ENCODE measurements around the gene KCTD1. TPM values are rescaled to one million over a fixed set of nuclear protein-coding genes. Genes with fewer than 3 reads are reported as not detected.

The KCTD1 gene
- total RNA-seq, 3 donors from 2014 or later = 8.5 to 14.7 (median 12.8) TPM

DNA sequence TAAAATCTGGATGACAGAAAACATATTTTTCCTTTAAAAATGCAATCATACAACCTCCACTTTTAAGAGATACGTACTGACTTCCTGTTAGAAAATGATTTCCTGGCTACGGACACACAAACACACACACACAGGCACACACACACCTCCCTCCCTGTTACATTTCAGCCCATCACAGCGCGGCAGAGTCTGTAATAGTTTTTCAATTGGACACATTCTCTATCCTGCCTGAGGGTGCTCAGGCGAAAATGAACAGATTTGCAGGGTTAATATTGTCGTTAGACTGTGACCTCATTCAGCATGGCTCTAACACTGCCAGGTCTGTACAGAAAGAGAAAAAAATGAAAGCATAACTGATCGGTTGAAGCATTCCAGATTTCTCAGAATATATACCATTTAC, 45.0 kb downstream of the KCTD1 start:
- TF ChIP-seq, protein P1, sequence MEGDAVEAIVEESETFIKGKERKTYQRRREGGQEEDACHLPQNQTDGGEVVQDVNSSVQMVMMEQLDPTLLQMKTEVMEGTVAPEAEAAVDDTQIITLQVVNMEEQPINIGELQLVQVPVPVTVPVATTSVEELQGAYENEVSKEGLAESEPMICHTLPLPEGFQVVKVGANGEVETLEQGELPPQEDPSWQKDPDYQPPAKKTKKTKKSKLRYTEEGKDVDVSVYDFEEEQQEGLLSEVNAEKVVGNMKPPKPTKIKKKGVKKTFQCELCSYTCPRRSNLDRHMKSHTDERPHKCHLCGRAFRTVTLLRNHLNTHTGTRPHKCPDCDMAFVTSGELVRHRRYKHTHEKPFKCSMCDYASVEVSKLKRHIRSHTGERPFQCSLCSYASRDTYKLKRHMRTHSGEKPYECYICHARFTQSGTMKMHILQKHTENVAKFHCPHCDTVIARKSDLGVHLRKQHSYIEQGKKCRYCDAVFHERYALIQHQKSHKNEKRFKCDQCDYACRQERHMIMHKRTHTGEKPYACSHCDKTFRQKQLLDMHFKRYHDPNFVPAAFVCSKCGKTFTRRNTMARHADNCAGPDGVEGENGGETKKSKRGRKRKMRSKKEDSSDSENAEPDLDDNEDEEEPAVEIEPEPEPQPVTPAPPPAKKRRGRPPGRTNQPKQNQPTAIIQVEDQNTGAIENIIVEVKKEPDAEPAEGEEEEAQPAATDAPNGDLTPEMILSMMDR (IDR thresholded peaks at IDR 0.05) = no peak
- no peak for DNase-seq
- Histone ChIP-seq H3K36me3 (ENCODE audit: low read depth) (no peaks in the 10 kb centered on the region), H3K9me3 (no peaks in the 10 kb centered on the region), H3K4me3 (no peak overlapping the region), H3K4me1 (ENCODE audit: low read depth) (no peaks in the 10 kb centered on the region)
- intact Hi-C loops (cut with DNase I, micrococcal nuclease) = no loop called here
- ATAC-seq = no peak

DNA sequence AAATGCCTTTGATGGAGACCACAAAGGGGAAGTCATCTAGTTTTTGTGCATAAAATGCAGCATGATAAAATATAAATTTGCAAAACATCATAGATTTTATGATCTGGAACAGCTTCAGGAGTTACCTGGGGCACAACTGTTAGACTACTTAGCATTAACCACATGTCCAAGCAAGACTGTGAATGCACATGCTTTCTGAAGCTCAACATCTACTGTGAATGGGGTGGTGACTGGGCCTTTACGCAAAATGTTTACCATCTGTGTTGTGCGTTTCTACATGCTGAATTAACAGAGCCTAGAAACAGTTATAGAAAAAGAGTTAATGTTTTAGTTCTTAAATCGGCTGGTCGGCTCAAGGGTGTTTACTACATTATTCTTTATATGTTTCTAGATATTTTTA, 45.5 kb downstream of the KCTD1 start:
- TF ChIP-seq, protein P1 (IDR thresholded peaks at IDR 0.05) = no peak
- no peaks in the 10 kb centered on the region for H3K4me1 ChIP-seq (ENCODE audit: low read depth)
- intact Hi-C loops (cut with DNase I, micrococcal nuclease) = no loop called here
- H3K4me3 ChIP-seq = no peak overlapping the region
- H3K36me3 ChIP-seq (ENCODE audit: low read depth) = no peaks in the 10 kb centered on the region
- ATAC-seq (no peak), DNase-seq (no peak)
- H3K9me3 ChIP-seq = no peaks in the 10 kb centered on the region

GRCh38 chr18:26497866-26498265, 50.5 kb downstream of the KCTD1 start:
- H3K36me3 ChIP-seq (ENCODE audit: low read depth) = no peaks in the 10 kb centered on the region
- no peaks in the 10 kb centered on the region for H3K4me1 ChIP-seq (ENCODE audit: low read depth)
- TF ChIP-seq, protein P1 (IDR thresholded peaks at IDR 0.05) = no peak
- DNase-seq (no peak), ATAC-seq (no peak)
- H3K9me3 ChIP-seq = no peaks in the 10 kb centered on the region
- intact Hi-C loops (cut with DNase I, micrococcal nuclease) = no loop called here
- no peak overlapping the region for H3K4me3 ChIP-seq

- DNase-seq = no peak
- intact Hi-C loops (cut with DNase I, micrococcal nuclease) = no loop called here
- TF ChIP-seq, protein P1 (IDR thresholded peaks at IDR 0.05) = no peak
Measured at GRCh38 chr18:26496528-26496927, 51.8 kb downstream of the KCTD1 start.

GRCh38 chr18:26495287-26495686, 53.1 kb downstream of the KCTD1 start:
- TF ChIP-seq, protein P1 (IDR thresholded peaks at IDR 0.05) = no peak
- H3K9me3 ChIP-seq = no peaks in the 10 kb centered on the region
- no peak for DNase-seq
- H3K36me3 ChIP-seq (ENCODE audit: low read depth) = no peaks in the 10 kb centered on the region
- intact Hi-C loops (cut with DNase I, micrococcal nuclease) = no loop called here
- H3K4me3 ChIP-seq = no peak overlapping the region
- H3K4me1 ChIP-seq (ENCODE audit: low read depth) = no peaks in the 10 kb centered on the region
- no peak for ATAC-seq

More at GRCh38 chr18:26496528-26496927, 51.8 kb downstream of the KCTD1 start:
- Histone ChIP-seq H3K36me3 (ENCODE audit: low read depth) (no peaks in the 10 kb centered on the region), H3K4me3 (no peak overlapping the region), H3K9me3 (no peaks in the 10 kb centered on the region), H3K4me1 (ENCODE audit: low read depth) (no peaks in the 10 kb centered on the region)
- ATAC-seq = no peak

GRCh38 chr18:26493021-26493420, 55.3 kb downstream of the KCTD1 start:
- H3K4me3 ChIP-seq = no peak overlapping the region
- intact Hi-C loops (cut with DNase I, micrococcal nuclease) = no loop called here
- H3K4me1 ChIP-seq (ENCODE audit: low read depth) = no peaks in the 10 kb centered on the region
- DNase-seq (no peak), ATAC-seq (no peak)
- H3K9me3 ChIP-seq = no peaks in the 10 kb centered on the region
- H3K36me3 ChIP-seq (ENCODE audit: low read depth) = no peaks in the 10 kb centered on the region
- TF ChIP-seq, protein P1 (IDR thresholded peaks at IDR 0.05) = no peak

All from mucosa of descending colon (tissue), 3 donors.